Activated CD8-positive, alpha-beta memory T cell treated with anti-CD3 and anti-CD28 coated beads, Interleukin-2, amount 50 U/mL, for 4 hours (primary cell): ENCODE data around the gene RPGRIP1.
"Not testable (repeated sequence)": the region's sequence is repeated elsewhere in the genome, so short reads cannot be mapped to it uniquely, and the experiment has no call there.

Experiments
- DNase-seq: peaks from one replicate; pipeline ENCODE4 v3.0.0-alpha.2; 2020

The RPGRIP1 gene

DNA sequence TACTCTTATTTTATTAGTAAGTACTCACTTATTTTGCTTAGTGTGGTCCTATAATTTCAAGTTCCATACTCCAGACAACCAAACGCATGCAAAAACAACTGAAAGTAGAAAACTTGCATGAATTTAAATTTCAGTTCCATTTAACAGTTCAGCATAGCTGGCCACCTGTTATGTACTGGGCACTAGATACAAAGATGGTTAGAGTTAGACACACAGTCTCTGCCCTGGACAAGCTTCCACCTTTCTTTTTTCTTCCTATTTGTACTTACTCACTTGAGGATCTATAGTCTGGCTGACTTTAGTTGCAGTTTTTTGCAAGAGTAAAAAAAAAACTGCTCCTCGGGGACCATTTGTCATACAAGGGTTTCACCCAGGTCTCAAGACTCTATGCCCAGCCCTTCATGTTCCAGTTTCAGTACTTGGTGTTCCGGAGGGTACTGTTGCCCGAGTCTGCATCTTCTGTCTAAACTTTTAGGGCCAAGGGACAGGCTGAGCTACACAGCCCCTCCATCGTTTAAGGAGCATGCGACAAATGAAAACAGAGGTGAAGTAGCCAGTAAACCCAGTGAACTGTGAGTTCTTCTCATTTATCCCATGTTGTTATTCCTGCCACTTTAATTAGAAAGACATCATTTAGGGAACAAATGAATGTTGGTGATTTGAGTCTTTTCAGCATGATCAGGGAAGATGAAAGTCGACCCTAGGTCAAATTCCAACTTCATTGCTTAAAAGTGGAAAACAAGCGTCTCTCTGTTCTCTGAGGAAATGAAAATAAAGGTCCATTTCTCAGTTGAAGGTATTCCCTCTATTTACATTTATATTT lies 22.3 kb downstream of the RPGRIP1 start:
- DNase-seq = no peak

DNA sequence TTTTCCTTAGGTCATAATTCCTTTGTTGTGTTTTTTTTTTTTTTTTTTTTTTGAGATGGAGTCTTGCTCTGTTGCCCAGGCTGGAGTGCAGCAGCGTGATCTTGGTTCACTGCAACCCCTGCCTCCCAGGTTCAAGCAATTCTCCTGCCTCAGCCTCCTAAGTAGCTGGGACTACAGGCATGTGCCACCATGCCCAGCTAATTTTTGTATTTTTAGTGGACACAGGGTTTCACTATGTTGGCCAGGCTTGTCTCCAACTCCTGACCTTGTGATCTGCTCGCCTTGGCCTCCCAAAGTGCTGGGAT lies 22.9 kb downstream of the RPGRIP1 start:
- not testable (repeated sequence) for DNase-seq

- DNase-seq = no peak
These were observed 27.8 kb downstream of the RPGRIP1 start for GRCh38 chr14:21307637-21308036.

GRCh38 chr14:21308132-21308478 lies 28.2 kb downstream of the RPGRIP1 start:
- no peak for DNase-seq

GRCh38 chr14:21308479-21309237 lies 28.8 kb downstream of the RPGRIP1 start:
- peak; percentile 65 for DNase-seq

- no peak for DNase-seq
These were observed 29.4 kb downstream of the RPGRIP1 start for GRCh38 chr14:21309238-21309636.

- no peak for DNase-seq
These were observed 30.1 kb downstream of the RPGRIP1 start for GRCh38 chr14:21309956-21310355.

- no peak for DNase-seq
These were observed 31.7 kb downstream of the RPGRIP1 start for GRCh38 chr14:21311614-21312013.

DNA sequence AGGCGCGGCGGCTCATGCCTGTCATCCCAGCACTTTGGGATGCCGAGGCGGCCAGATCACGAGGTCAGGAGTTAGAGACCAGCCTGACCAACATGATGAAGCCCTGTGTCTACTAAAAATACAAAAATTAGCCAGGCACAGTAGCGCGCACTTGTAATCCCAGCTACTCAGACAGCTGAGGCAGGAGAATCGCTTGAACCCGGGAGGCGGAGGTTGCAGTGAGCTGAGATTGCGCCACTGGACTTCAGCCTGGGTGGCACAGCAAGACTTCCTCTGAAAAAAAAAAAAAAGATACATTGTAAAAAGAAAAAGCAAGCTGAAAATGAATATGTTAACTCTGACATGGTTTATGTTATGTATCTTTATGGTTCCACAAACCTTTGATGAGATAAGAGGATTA lies 33.6 kb downstream of the RPGRIP1 start:
- DNase-seq = no peak

DNA sequence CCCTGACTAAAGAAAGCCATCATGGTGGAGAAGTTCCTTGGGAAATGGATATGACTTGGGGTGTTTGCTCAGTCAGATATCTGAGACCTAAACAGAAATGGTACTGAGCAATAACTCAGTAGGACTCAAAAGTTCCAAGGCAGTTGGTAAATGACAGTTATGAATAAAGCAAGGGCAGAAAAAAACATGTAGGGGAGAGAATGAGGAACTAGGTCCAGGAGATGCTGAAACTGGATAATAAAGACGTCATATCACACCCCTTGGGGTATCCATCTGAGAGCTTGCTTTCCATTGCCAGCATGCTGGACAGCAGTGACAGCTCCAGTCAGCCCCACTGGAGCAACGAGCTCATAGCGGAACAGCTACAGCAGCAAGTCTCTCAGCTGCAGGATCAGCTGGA lies 37.5 kb downstream of the RPGRIP1 start:
- DNase-seq = no peak

DNA sequence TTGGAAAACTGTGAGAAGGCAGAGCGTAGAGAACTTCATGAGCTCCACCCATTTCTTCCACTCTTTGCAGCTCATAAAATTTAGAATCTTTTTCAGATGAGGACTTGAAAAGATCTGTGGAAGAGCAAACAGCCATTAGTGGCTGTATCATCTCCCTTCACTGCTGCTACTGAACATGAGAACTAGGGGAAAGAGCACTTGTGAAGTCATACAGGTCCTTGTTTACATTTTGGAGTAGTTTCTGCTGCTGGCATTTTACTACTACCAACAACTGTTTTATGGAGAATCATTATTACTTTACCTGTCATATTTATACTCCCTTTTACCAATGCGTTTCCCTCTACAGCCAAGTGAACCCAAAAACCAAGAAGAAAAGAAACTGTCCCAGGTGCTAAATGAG lies 41.0 kb downstream of the RPGRIP1 start:
- no peak for DNase-seq

DNA sequence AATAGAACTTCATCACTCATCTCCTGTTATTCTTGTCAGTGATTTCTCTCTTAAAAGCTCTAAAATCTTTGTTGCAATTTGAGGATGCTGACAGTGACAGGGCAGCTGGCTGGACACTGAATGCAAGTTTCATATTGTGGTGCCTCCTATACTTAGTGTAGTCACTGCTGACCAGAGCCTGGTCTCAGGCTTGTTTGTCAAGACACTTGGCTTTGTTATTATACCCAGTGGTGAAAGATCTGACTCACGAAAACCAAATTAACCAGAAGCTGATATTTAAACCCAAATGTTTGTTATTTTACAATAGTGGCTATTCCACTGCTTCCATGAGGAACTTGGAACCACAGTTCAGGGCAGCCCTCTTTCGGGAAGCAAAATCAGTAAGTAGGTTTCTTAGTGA lies 42.8 kb downstream of the RPGRIP1 start:
- no peak for DNase-seq

- DNase-seq = no peak
These were observed 47.1 kb downstream of the RPGRIP1 start for GRCh38 chr14:21326972-21327371.
